Naive thymus-derived CD8-positive, alpha-beta T cell (primary cell): ENCODE data around the gene RAB7A. TPM values are rescaled to one million over a fixed set of nuclear protein-coding genes. Genes with fewer than 3 reads are reported as not detected.

Experiments used
- ATAC-seq, 2 donors: fragments of 150-1000 bp; cut with Tn5 transposase in 1 of 2; sonication (Bioruptor Pico), chemical (Tn5 transposase) in 1 of 2; 1 replicate in 1 of 2; 2 replicates in 1 of 2; pipeline ENCODE4 v1.10.0; 2021; ENCODE audit warnings: mild to moderate bottlenecking in 2 of 2, moderate library complexity in 2 of 2
- POLR2A ChIA-PET: fragments of 350-600 bp; sonication (Branson Sonifier 250); formaldehyde crosslinking; loops from one replicate; lab custom pipeline; 2021; ENCODE audit warnings: antibody characterized with exemption; lab: Charles Lee
- DNase-seq, 10 donors: peaks; one replicate each; pipeline versions ENCODE4 v3.0.0 to v3.0.0-alpha.2; 2020 to 2022
- H3K27ac Mint-ChIP-seq, 10 donors: one replicate each; pipeline ENCODE4 v1.8.0; 2020 to 2022; ENCODE audit warnings: mild to moderate bottlenecking in 10 of 10, mixed read lengths in 10 of 10, moderate library complexity in 4 of 10, inconsistent platforms in 1 of 10
- H3K27me3 Mint-ChIP-seq, 5 donors: one replicate each; pipeline ENCODE4 v1.8.0; 2021 to 2022; ENCODE audit warnings: mixed read lengths in 5 of 5
- H3K36me3 Mint-ChIP-seq, 3 donors: one replicate each; pipeline ENCODE4 v1.8.0; 2020 to 2022; ENCODE audit warnings: mixed read lengths in 3 of 3, mild to moderate bottlenecking in 2 of 3, inconsistent platforms in 1 of 3
- H3K4me1 Mint-ChIP-seq, 4 donors: one replicate each; pipeline ENCODE4 v1.8.0; 2021 to 2022; ENCODE audit warnings: mixed read lengths in 4 of 4
- H3K4me3 Mint-ChIP-seq, 10 donors: one replicate each; pipeline ENCODE4 v1.8.0; 2020 to 2022; ENCODE audit warnings: mild to moderate bottlenecking in 10 of 10, mixed read lengths in 10 of 10, moderate library complexity in 6 of 10, inconsistent platforms in 1 of 10
- H3K9me3 Mint-ChIP-seq, 9 donors: one replicate each; pipeline ENCODE4 v1.8.0; 2020 to 2022; ENCODE audit warnings: mixed read lengths in 9 of 9, mild to moderate bottlenecking in 3 of 9, inconsistent platforms in 1 of 9, moderate library complexity in 1 of 9
- polyA plus RNA-seq, 3 donors: library from polyadenylated mRNA; unstranded; fragments of 300-500 nt; fragmentation: Illumina TruSeq; gene quantifications; one replicate each; pipeline ENCODE4 v1.2.3, GENCODE V29; 2021
- total RNA-seq, 8 experiments: library from RNA in 2 of 8; stranded (reverse) in 2 of 8; gene quantifications; one replicate each; pipeline ENCODE4 v1.2.3 and lab custom pipeline; 2021 to 2026

The RAB7A gene
- total and polyA plus RNA-seq, 5 experiments from 2014 or later = 140 to 200 (median 177) TPM

GRCh38 chr3:128849911-128850455 is 124.0 kb downstream of the RAB7A start:
- POLR2A ChIA-PET = no interaction called here
- no peak overlapping the region for H3K4me3 Mint-ChIP-seq
- peak overlapping the region in 1 of 10 donors; percentile 33 for H3K27ac Mint-ChIP-seq

GRCh38 chr3:128850544-128850943 is 124.6 kb downstream of the RAB7A start:
- Mint-ChIP-seq H3K9me3 (peaks cover 0 to 19% (median 10%) of the 10 kb centered on the region in 9 donors), H3K36me3 (peaks cover 0 to 7% (median 7%) of the 10 kb centered on the region in 3 donors), H3K27ac (no peak overlapping the region), H3K27me3 (no peaks in the 10 kb centered on the region), H3K4me3 (no peak overlapping the region), H3K4me1 (peaks cover 5 to 14% (median 12%) of the 10 kb centered on the region in 4 donors)
- DNase-seq (no peak), ATAC-seq (no peak)
- POLR2A ChIA-PET = no interaction called here

More at GRCh38 chr3:128849911-128850455, 124.0 kb downstream of the RAB7A start:
- Mint-ChIP-seq H3K27me3 (no peaks in the 10 kb centered on the region), H3K9me3 (peaks cover 0 to 14% (median 9%) of the 10 kb centered on the region in 9 donors), H3K4me1 (peaks cover 8 to 20% (median 17%) of the 10 kb centered on the region in 4 donors), H3K36me3 (peaks cover 0 to 3% (median 1%) of the 10 kb centered on the region in 3 donors)
- ATAC-seq (no peak), DNase-seq (no peak)

- Mint-ChIP-seq H3K4me3 (no peak overlapping the region), H3K36me3 (peaks cover 0 to 11% (median 9%) of the 10 kb centered on the region in 3 donors), H3K27me3 (no peaks in the 10 kb centered on the region), H3K4me1 (peaks cover 2 to 7% (median 6%) of the 10 kb centered on the region in 4 donors), H3K9me3 (peaks cover 0 to 25% (median 11%) of the 10 kb centered on the region in 9 donors), H3K27ac (no peak overlapping the region)
- POLR2A ChIA-PET = no interaction called here
- ATAC-seq (no peak), DNase-seq (no peak)
Observed at GRCh38 chr3:128851601-128852000, 125.6 kb downstream of the RAB7A start.

GRCh38 chr3:128853826-128854225 is 127.8 kb downstream of the RAB7A start:
- H3K4me1 Mint-ChIP-seq = no peaks in the 10 kb centered on the region
- no peak overlapping the region for H3K4me3 Mint-ChIP-seq
- H3K36me3 Mint-ChIP-seq = peaks cover 0 to 23% (median 17%) of the 10 kb centered on the region in 3 donors
- H3K27me3 Mint-ChIP-seq = no peaks in the 10 kb centered on the region
- POLR2A ChIA-PET = no interaction called here
- H3K9me3 Mint-ChIP-seq = peaks cover 0 to 47% (median 30%) of the 10 kb centered on the region in 9 donors
- ATAC-seq (no peak), DNase-seq (no peak)
- H3K27ac Mint-ChIP-seq = no peak overlapping the region

GRCh38 chr3:128854475-128854874 is 128.5 kb downstream of the RAB7A start:
- POLR2A ChIA-PET = no interaction called here
- Mint-ChIP-seq H3K36me3 (peaks cover 0 to 26% (median 17%) of the 10 kb centered on the region in 3 donors), H3K9me3 (peaks cover 0 to 53% (median 32%) of the 10 kb centered on the region in 9 donors), H3K4me1 (no peaks in the 10 kb centered on the region), H3K27me3 (no peaks in the 10 kb centered on the region), H3K4me3 (no peak overlapping the region), H3K27ac (no peak overlapping the region)
- ATAC-seq (no peak), DNase-seq (no peak)

- H3K27ac Mint-ChIP-seq = no peak overlapping the region
- H3K27me3 Mint-ChIP-seq = no peaks in the 10 kb centered on the region
- H3K4me1 Mint-ChIP-seq = no peaks in the 10 kb centered on the region
- peaks cover 0 to 26% (median 25%) of the 10 kb centered on the region in 3 donors for H3K36me3 Mint-ChIP-seq
- POLR2A ChIA-PET = no interaction called here
- no peak for DNase-seq
- peaks cover 0 to 64% (median 35%) of the 10 kb centered on the region in 9 donors for H3K9me3 Mint-ChIP-seq
- ATAC-seq = no peak
- H3K4me3 Mint-ChIP-seq = no peak overlapping the region
Observed at GRCh38 chr3:128855569-128855968, 129.6 kb downstream of the RAB7A start.

- Mint-ChIP-seq H3K9me3 (peaks cover 0 to 74% (median 38%) of the 10 kb centered on the region in 9 donors), H3K36me3 (peaks cover 0 to 35% (median 26%) of the 10 kb centered on the region in 3 donors), H3K27me3 (no peaks in the 10 kb centered on the region), H3K4me1 (no peaks in the 10 kb centered on the region), H3K4me3 (no peak overlapping the region), H3K27ac (no peak overlapping the region)
- ATAC-seq (no peak), DNase-seq (peak in 1 of 10 donors; percentile 9)
- POLR2A ChIA-PET = no interaction called here
Observed at GRCh38 chr3:128858167-128858566, 132.2 kb downstream of the RAB7A start.

GRCh38 chr3:128859630-128860029 is 133.6 kb downstream of the RAB7A start:
- Mint-ChIP-seq H3K27me3 (no peaks in the 10 kb centered on the region), H3K4me3 (no peak overlapping the region), H3K36me3 (peaks cover 0 to 34% (median 26%) of the 10 kb centered on the region in 3 donors), H3K4me1 (peaks cover 0 to 2% (median 0%) of the 10 kb centered on the region in 4 donors), H3K27ac (no peak overlapping the region), H3K9me3 (peaks cover 0 to 67% (median 34%) of the 10 kb centered on the region in 9 donors)
- DNase-seq (no peak), ATAC-seq (no peak)
- POLR2A ChIA-PET = interaction anchor here (1.5 kb wide), 1 partner anchor 20 kb away, joined by 3 read pairs; the partner anchor contains the start of gene ACAD9

- no peak overlapping the region for H3K4me3 Mint-ChIP-seq
- H3K27me3 Mint-ChIP-seq = no peaks in the 10 kb centered on the region
- H3K4me1 Mint-ChIP-seq = peaks cover 0 to 4% (median 0%) of the 10 kb centered on the region in 4 donors
- H3K27ac Mint-ChIP-seq = peak overlapping the region in 2 of 10 donors; percentile 21 to 65
- POLR2A ChIA-PET = no interaction called here
- no peak for DNase-seq
- no peak for ATAC-seq
- peaks cover 0 to 24% (median 17%) of the 10 kb centered on the region in 3 donors for H3K36me3 Mint-ChIP-seq
- peaks cover 0 to 50% (median 31%) of the 10 kb centered on the region in 9 donors for H3K9me3 Mint-ChIP-seq
Observed at GRCh38 chr3:128861491-128861890, 135.5 kb downstream of the RAB7A start.

- H3K27ac Mint-ChIP-seq = no peak overlapping the region
- peaks cover 0 to 30% (median 23%) of the 10 kb centered on the region in 9 donors for H3K9me3 Mint-ChIP-seq
- ATAC-seq (no peak), DNase-seq (no peak)
- POLR2A ChIA-PET = no interaction called here
- H3K27me3 Mint-ChIP-seq = no peaks in the 10 kb centered on the region
- peaks cover 0 to 4% (median 0%) of the 10 kb centered on the region in 4 donors for H3K4me1 Mint-ChIP-seq
- H3K36me3 Mint-ChIP-seq = peaks cover 0 to 21% (median 6%) of the 10 kb centered on the region in 3 donors
- no peak overlapping the region for H3K4me3 Mint-ChIP-seq
Observed at GRCh38 chr3:128863560-128863959, 137.6 kb downstream of the RAB7A start.

Other genes with a start within 250 kb of the RAB7A start
- gene GATA2, start 233.0 kb upstream of the RAB7A start, total RNA-seq = not detected
- gene GATA2, start 233.0 kb upstream of the RAB7A start, polyA plus RNA-seq = not detected
- gene RPN1, start 75.4 kb upstream of the RAB7A start, total RNA-seq = 10 to 100 TPM; 76.2 to 79.6 TPM
- 100 to 1,000 TPM; 178 to 224 (median 179) TPM for gene RPN1, start 75.4 kb upstream of the RAB7A start, polyA plus RNA-seq
- gene ACAD9, start 153.4 kb downstream of the RAB7A start, total RNA-seq = 10 to 100 TPM; 57.0 to 61.3 TPM
- gene ACAD9, start 153.4 kb downstream of the RAB7A start, polyA plus RNA-seq = 10 to 100 TPM; 14.0 to 20.4 (median 16.5) TPM